DOHH2 (cell line): Measurements from ENCODE around the gene HMG20B.

ENCODE experiments used
- H3F3A ChIP-seq: fragments of 200-600 bp; sonication (generic), shearing (Covaris generic); 2 replicates; pipeline ENCODE4 v1.6.0; 2016; ENCODE audit warnings: antibody characterized with exemption, mild to moderate bottlenecking; ENCODE audit not compliant: control insufficient read depth, insufficient read depth
- H3K27ac ChIP-seq: fragments of 200-600 bp; sonication (generic); 2 replicates; pipeline ENCODE4 v1.5.1; 2014; ENCODE audit warnings: low read depth, mild to moderate bottlenecking, low read length, moderate library complexity
- H3K27me3 ChIP-seq: fragments of 200-600 bp; sonication (generic); 2 replicates; pipeline ENCODE4 v1.6.1; 2014; ENCODE audit warnings: mild to moderate bottlenecking, low read length, mixed read lengths; ENCODE audit not compliant: control insufficient read depth
- H3K36me3 ChIP-seq: fragments of 200-600 bp; sonication (generic); 2 replicates; pipeline ENCODE4 v1.6.1; 2014; ENCODE audit warnings: mild to moderate bottlenecking, low read length, moderate library complexity, mixed read lengths; ENCODE audit not compliant: control insufficient read depth
- H3K4me1 ChIP-seq: fragments of 200-600 bp; sonication (generic); 2 replicates; pipeline ENCODE4 v1.6.1; 2014; ENCODE audit warnings: mild to moderate bottlenecking, low read length, mixed read lengths; ENCODE audit not compliant: control insufficient read depth
- H3K4me2 ChIP-seq: fragments of 200-600 bp; sonication (generic); 2 replicates; pipeline ENCODE4 v1.6.0; 2014; ENCODE audit warnings: mild to moderate bottlenecking, low read length, moderate library complexity
- H3K4me3 ChIP-seq: fragments of 200-600 bp; sonication (generic); 2 replicates; pipeline ENCODE4 v1.5.1; 2014; ENCODE audit warnings: mild to moderate bottlenecking, low read length, mixed read lengths
- H3K79me2 ChIP-seq: fragments of 200-600 bp; sonication (generic); 2 replicates; pipeline ENCODE4 v1.6.1; 2014; ENCODE audit warnings: mild to moderate bottlenecking, low read length, mixed read lengths; ENCODE audit not compliant: control insufficient read depth
- H3K9me2 ChIP-seq: fragments of 200-600 bp; sonication (generic); replicated peaks from 2 replicates; pipeline ENCODE4 v1.6.1; 2014; ENCODE audit warnings: mild to moderate bottlenecking, low read length, mixed read lengths; ENCODE audit not compliant: control insufficient read depth
- H3K9me3 ChIP-seq: fragments of 200-600 bp; sonication (generic); 2 replicates; pipeline ENCODE4 v1.6.1; 2014; ENCODE audit warnings: antibody characterized with exemption, low read length, mixed read lengths; ENCODE audit not compliant: control insufficient read depth, insufficient read depth
- H4K20me1 ChIP-seq: fragments of 200-600 bp; sonication (generic); 2 replicates; pipeline ENCODE4 v1.6.0; 2014; ENCODE audit warnings: low read depth, mild to moderate bottlenecking, antibody characterized with exemption, low read length, moderate library complexity; ENCODE audit not compliant: control insufficient read depth, insufficient read depth
- CTCF ChIP-seq: fragments of 200-600 bp; sonication (generic); IDR thresholded peaks from one replicate; pipeline ENCODE4 v1.5.1; 2014; ENCODE audit warnings: antibody characterized with exemption, mild to moderate bottlenecking, low read depth, low read length; ENCODE audit not compliant: poor library complexity, severe bottlenecking
- EZH2phosphoT487 ChIP-seq: fragments of 200-600 bp; sonication (generic); IDR thresholded peaks from 2 replicates; pipeline ENCODE4 v1.6.1; 2017; ENCODE audit warnings: borderline replicate concordance, mild to moderate bottlenecking, antibody characterized with exemption, low read length, moderate library complexity, mixed read lengths

The HMG20B gene

GRCh38 chr19:3535563-3535965, 37.2 kb upstream of the HMG20B start:
- H3K9me2 ChIP-seq, result no peaks in the 10 kb centered on the region
- peaks cover 53% of the 10 kb centered on the region for H3K36me3 ChIP-seq
- H4K20me1 ChIP-seq, result no peaks in the 10 kb centered on the region
- no peak for TF ChIP-seq EZH2phosphoT487
- TF ChIP-seq CTCF, result no peak
- no peak overlapping the region for H3K4me3 ChIP-seq
- no peaks in the 10 kb centered on the region for H3K4me1 ChIP-seq
- no peaks in the 10 kb centered on the region for H3K9me3 ChIP-seq
- H3K27me3 ChIP-seq, result no peaks in the 10 kb centered on the region
- no peak overlapping the region for H3K4me2 ChIP-seq
- no peaks in the 10 kb centered on the region for H3F3A ChIP-seq
- H3K79me2 ChIP-seq, result no peaks in the 10 kb centered on the region
- H3K27ac ChIP-seq, result no peak overlapping the region

- no peak overlapping the region for H3K4me2 ChIP-seq
These were observed 36.8 kb upstream of the HMG20B start for GRCh38 chr19:3535981-3536380.

GRCh38 chr19:3536429-3537100, 36.2 kb upstream of the HMG20B start:
- no peaks in the 10 kb centered on the region for H3K79me2 ChIP-seq
- TF ChIP-seq CTCF (no peak), EZH2phosphoT487 (no peak)
- peaks cover 47% of the 10 kb centered on the region for H3K36me3 ChIP-seq
- no peaks in the 10 kb centered on the region for H3K4me1 ChIP-seq
- no peaks in the 10 kb centered on the region for H3K9me2 ChIP-seq
- H3K27ac ChIP-seq, result no peak overlapping the region
- no peaks in the 10 kb centered on the region for H3K9me3 ChIP-seq
- H4K20me1 ChIP-seq, result no peaks in the 10 kb centered on the region
- H3F3A ChIP-seq, result no peaks in the 10 kb centered on the region
- no peak overlapping the region for H3K4me3 ChIP-seq
- no peaks in the 10 kb centered on the region for H3K27me3 ChIP-seq
- H3K4me2 ChIP-seq, result no peak overlapping the region

More at GRCh38 chr19:3535981-3536380, 36.8 kb upstream of the HMG20B start:
- H3K27ac ChIP-seq, result no peak overlapping the region
- H3K9me3 ChIP-seq, result no peaks in the 10 kb centered on the region
- no peaks in the 10 kb centered on the region for H3F3A ChIP-seq
- H4K20me1 ChIP-seq, result no peaks in the 10 kb centered on the region
- H3K36me3 ChIP-seq, result peaks cover 53% of the 10 kb centered on the region
- H3K4me1 ChIP-seq, result no peaks in the 10 kb centered on the region
- no peak overlapping the region for H3K4me3 ChIP-seq
- H3K79me2 ChIP-seq, result no peaks in the 10 kb centered on the region
- no peaks in the 10 kb centered on the region for H3K27me3 ChIP-seq
- H3K9me2 ChIP-seq, result no peaks in the 10 kb centered on the region
- no peak for TF ChIP-seq EZH2phosphoT487
- TF ChIP-seq CTCF, result no peak
